ENCODE measurements around the gene ITSN1. TPM values are rescaled to one million over a fixed set of nuclear protein-coding genes. Genes with fewer than 3 reads are reported as not detected.

ITSN1 gene
- total RNA-seq, 4 donors from 2014 or later: 31.1 to 42.5 (median 35.9) TPM

DNA sequence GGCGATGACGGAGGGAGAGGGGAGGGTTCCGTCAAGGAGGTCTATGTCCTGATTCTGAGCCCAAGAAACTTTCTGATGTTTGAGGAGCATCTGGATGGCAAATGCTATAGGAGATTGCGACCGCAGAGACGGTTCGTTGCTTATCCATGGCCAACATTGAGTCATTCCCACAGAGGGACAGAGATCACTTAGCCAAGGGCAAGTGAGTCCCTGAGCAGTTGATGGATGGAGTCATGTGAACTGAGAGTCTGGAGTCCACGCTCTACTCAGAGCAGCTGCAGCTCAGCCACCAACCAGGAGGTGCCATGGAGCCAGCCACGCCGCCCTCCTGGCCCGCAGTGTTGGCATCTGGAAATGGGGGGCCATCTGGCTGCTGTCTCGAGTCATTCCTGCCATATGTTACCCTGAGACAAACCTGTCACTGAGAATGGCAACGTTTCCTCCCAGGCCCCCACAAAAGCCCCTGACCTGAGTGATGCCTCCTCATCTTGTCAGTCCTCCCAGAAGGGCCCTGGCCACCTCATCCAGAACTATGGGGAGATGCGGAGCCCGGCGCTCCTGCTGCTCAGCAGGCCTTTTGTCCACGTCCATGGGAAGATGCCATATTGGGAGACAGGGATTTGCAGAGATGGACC, 214.7 kb downstream of the ITSN1 start:
- Histone ChIP-seq H3K4me1 (peaks cover 0 to 15% (median 3%) of the 10 kb centered on the region in 4 donors), H3K27ac (replicated peaks in 1 of 4) (no peak overlapping the region), H3K36me3 (no peaks in the 10 kb centered on the region), H3K4me3 (no peak overlapping the region), H3K27me3 (no peaks in the 10 kb centered on the region), H3K9me3 (no peaks in the 10 kb centered on the region)
- intact Hi-C loops (cut with DNase I): no loop called here
- DNase-seq (ENCODE audit: extremely low spot score): no peak
- WGBS: 99% methylated on average over 12 of the region's 17 CpGs
- no peak for TF ChIP-seq POLR2A (IDR thresholded peaks at IDR 0.05; ENCODE audit: low read depth)
- no peak for TF ChIP-seq EP300 (IDR thresholded peaks at IDR 0.05)
- TF ChIP-seq, protein P1, sequence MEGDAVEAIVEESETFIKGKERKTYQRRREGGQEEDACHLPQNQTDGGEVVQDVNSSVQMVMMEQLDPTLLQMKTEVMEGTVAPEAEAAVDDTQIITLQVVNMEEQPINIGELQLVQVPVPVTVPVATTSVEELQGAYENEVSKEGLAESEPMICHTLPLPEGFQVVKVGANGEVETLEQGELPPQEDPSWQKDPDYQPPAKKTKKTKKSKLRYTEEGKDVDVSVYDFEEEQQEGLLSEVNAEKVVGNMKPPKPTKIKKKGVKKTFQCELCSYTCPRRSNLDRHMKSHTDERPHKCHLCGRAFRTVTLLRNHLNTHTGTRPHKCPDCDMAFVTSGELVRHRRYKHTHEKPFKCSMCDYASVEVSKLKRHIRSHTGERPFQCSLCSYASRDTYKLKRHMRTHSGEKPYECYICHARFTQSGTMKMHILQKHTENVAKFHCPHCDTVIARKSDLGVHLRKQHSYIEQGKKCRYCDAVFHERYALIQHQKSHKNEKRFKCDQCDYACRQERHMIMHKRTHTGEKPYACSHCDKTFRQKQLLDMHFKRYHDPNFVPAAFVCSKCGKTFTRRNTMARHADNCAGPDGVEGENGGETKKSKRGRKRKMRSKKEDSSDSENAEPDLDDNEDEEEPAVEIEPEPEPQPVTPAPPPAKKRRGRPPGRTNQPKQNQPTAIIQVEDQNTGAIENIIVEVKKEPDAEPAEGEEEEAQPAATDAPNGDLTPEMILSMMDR (IDR thresholded peaks at IDR 0.05): no peak
- TF ChIP-seq POLR2AphosphoS5 (IDR thresholded peaks at IDR 0.05): no peak

DNA sequence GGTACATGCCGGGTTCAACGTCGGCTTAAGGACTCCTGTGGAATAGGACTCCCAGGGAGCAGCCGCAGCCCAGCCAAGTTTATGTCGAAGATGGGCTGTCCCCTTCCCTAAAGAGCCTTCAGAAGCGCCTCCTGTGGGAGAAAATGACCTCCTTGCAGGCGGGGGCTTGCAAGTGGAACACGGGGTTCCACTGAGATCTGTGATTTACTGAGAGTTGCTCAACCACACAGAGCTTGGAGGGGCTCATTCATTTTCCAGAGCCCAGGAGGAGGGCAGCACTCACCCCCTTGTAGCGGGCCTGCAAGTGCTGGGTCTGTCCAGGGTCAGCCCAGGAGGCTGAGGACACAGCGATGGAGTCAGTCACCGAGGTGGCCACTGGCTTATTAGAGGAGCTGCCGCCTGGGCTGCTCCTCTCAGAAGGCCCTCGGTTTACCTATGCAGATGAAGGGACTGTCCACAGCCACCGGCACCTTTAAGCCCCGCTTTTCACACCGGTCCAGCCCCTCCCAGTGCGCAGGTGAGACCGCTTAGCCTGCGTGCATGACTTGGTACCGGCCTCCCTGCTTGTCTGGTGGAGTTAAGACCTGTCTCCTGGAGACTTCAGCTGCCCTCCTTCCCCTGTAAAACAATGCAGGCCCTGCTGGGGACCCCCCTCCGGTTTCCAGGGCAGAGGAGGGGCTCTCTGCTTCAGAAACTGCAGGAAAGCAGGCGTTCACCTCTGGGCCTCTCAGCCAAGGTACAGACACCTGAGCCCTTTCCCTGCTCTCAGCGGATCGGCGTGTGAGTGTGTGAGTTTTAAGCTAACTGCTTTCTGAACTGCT, 215.8 kb downstream of the ITSN1 start:
- Histone ChIP-seq H3K27me3 (no peaks in the 10 kb centered on the region), H3K27ac (replicated peaks in 1 of 4) (no peak overlapping the region), H3K36me3 (no peaks in the 10 kb centered on the region), H3K9me3 (no peaks in the 10 kb centered on the region), H3K4me3 (no peak overlapping the region), H3K4me1 (peaks cover 0 to 15% (median 3%) of the 10 kb centered on the region in 4 donors)
- intact Hi-C loops (cut with DNase I): no loop called here
- DNase-seq (ENCODE audit: extremely low spot score): no peak
- TF ChIP-seq POLR2AphosphoS5 (IDR thresholded peaks at IDR 0.05): no peak
- TF ChIP-seq, protein P1 (IDR thresholded peaks at IDR 0.05): no peak
- no peak for TF ChIP-seq POLR2A (IDR thresholded peaks at IDR 0.05; ENCODE audit: low read depth)
- no peak for TF ChIP-seq EP300 (IDR thresholded peaks at IDR 0.05)
- WGBS: 94% methylated on average over 6 of the region's 25 CpGs

DNA sequence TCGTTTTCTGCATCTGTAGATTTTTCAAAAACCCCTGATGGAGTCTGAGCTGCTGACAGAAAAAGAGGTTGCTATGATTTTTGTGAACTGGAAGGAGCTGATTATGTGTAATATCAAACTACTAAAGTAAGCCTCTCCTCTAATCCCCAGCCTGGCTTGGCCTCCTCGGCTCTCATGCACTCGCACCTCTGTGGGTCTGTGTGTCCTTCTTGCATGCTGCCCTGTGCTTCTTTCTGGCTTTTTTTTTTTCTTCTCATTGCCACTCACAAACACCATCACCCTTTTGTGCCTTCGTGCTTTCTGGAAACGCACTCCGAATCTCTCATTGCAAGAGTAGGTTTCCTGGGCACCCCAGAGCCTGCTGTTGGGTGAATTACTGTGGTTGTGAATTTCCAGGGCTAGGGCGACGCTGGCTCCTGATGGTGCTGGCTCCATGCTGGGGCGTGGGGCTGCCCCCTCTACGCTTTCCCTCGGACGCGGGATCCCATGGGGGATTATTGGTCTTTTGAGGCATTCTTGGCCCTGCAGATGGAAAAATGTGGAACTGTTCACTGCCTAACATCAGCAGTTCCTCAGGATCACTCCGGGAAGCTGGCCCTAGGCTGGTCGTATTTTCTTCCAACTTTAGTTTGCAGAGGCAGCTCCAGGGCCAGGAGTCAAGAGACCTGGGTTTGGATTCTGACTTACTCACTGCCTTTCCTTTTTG, 216.5 kb downstream of the ITSN1 start:
- intact Hi-C loops (cut with DNase I): no loop called here
- 55% methylated on average over 15 of the region's 15 CpGs for WGBS
- H3K9me3 ChIP-seq: no peaks in the 10 kb centered on the region
- H3K4me3 ChIP-seq: no peak overlapping the region
- H3K27ac ChIP-seq (replicated peaks in 1 of 4): no peak overlapping the region
- no peak for DNase-seq (ENCODE audit: extremely low spot score)
- H3K4me1 ChIP-seq: peaks cover 0 to 15% (median 3%) of the 10 kb centered on the region in 4 donors
- TF ChIP-seq POLR2A (IDR thresholded peaks at IDR 0.05; ENCODE audit: low read depth): no peak
- no peak for TF ChIP-seq POLR2AphosphoS5 (IDR thresholded peaks at IDR 0.05)
- TF ChIP-seq, protein P1 (IDR thresholded peaks at IDR 0.05): no peak
- TF ChIP-seq EP300 (IDR thresholded peaks at IDR 0.05): no peak
- H3K27me3 ChIP-seq: no peaks in the 10 kb centered on the region
- H3K36me3 ChIP-seq: no peaks in the 10 kb centered on the region

DNA sequence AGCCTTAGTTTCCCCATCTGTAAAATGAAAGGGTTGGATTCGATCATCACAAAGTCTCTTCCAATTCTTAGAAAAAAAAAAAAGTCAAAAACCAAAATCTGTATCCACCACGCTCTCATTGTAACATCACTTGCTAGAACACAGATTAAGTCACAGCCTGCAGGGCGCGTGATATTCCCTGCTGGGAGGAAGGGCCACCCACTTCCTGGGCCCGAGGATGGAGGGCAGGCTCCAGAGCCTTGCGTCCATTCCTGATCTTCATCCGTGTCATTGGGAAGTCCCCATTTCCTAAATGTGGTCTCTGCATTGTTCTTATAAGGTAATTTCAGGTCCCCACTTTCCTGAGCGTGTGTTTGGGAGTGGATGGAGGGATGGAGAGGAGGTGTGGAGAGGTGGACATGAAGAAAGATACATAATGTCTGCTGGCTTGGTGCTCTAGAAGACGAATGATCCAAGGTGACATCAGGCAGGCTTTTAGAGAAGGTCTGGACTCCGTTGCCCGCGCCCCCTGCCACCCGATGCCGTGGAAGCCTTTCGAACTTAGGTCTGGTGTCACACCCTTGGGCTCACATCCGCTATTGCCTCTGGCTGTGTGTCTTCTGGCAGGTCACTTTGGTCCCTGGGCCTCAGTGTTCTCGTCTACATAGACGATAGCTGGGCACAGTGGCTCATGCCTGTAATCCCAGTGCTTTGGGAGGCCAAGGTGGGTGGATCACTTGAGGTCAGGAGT, 217.2 kb downstream of the ITSN1 start:
- WGBS: 91% methylated on average over 15 of the region's 18 CpGs
- H3K36me3 ChIP-seq: no peaks in the 10 kb centered on the region
- H3K4me1 ChIP-seq: peaks cover 0 to 14% (median 3%) of the 10 kb centered on the region in 4 donors
- intact Hi-C loops (cut with DNase I): no loop called here
- no peaks in the 10 kb centered on the region for H3K9me3 ChIP-seq
- TF ChIP-seq, protein P1 (IDR thresholded peaks at IDR 0.05): no peak
- no peak for TF ChIP-seq POLR2AphosphoS5 (IDR thresholded peaks at IDR 0.05)
- no peak for TF ChIP-seq POLR2A (IDR thresholded peaks at IDR 0.05; ENCODE audit: low read depth)
- TF ChIP-seq EP300 (IDR thresholded peaks at IDR 0.05): no peak
- no peak overlapping the region for H3K27ac ChIP-seq (replicated peaks in 1 of 4)
- no peak for DNase-seq (ENCODE audit: extremely low spot score)
- no peak overlapping the region for H3K4me3 ChIP-seq
- H3K27me3 ChIP-seq: no peaks in the 10 kb centered on the region

Measured in esophagus muscularis mucosa (tissue), 4 donors.